ENCODE data around the gene CPEB4. TPM values are rescaled to one million over a fixed set of nuclear protein-coding genes. Genes with fewer than 3 reads are reported as not detected.

Gene CPEB4
- total RNA-seq, 1 experiment from 2014 or later, result 8.7 TPM

- H4K8ac ChIP-seq (replicated peaks; ENCODE audit: insufficient read length, low read depth, low read length), result no peak overlapping the region
- no peak overlapping the region for H2BK15ac ChIP-seq (ENCODE audit: low read depth, low read length)
- no peak overlapping the region for H3K9ac ChIP-seq (ENCODE audit: extremely low read depth, insufficient read length, low read length)
- DNase-seq, result no peak
- H3T11ph ChIP-seq (ENCODE audit: low read length), result no peak overlapping the region
- H3K27ac Mint-ChIP-seq, result peak overlapping the region; percentile 89 to 94 (median 93); a peak in 6 of 7 replicates
- no peak overlapping the region for H3K18ac ChIP-seq (ENCODE audit: insufficient read length, low read depth, low read length)
- H3K4me1 Mint-ChIP-seq, result peaks cover 24 to 33% of the 10 kb centered on the region in 2 experiments
- no peaks in the 10 kb centered on the region for H3K36me3 Mint-ChIP-seq (ENCODE audit: insufficient read depth in 1 of 3, low read depth in 3 of 3)
- H2AK5ac ChIP-seq (ENCODE audit: insufficient read length, low read length), result no peak overlapping the region
- no peaks in the 10 kb centered on the region for H3K9me3 Mint-ChIP-seq
- peak overlapping the region in 1 of 2 experiments; percentile 22; a peak in 3 of 5 replicates for H3K4me3 Mint-ChIP-seq
- no peak for TF ChIP-seq CTCF (conservative IDR thresholded peaks at IDR 0.05)
- no peaks in the 10 kb centered on the region; the same call in 1 of the 2 replicates for H3K79me2 ChIP-seq (ENCODE audit: insufficient read depth, low read length)
- H3K4me2 ChIP-seq (ENCODE audit: insufficient read depth, insufficient read length, low read length), result no peak overlapping the region
- no peak overlapping the region for H4K5ac ChIP-seq (ENCODE audit: insufficient read length, low read depth, low read length)
- no peak overlapping the region for H2AFZ ChIP-seq (ENCODE audit: low read length)
- no peak overlapping the region for H3K56ac ChIP-seq (ENCODE audit: insufficient read length, low read depth, low read length)
- no peak overlapping the region for H3K23ac ChIP-seq (ENCODE audit: insufficient read length, low read depth, low read length)
- H4K91ac ChIP-seq (ENCODE audit: insufficient read length, low read depth, low read length), result no peak overlapping the region
- no peaks in the 10 kb centered on the region for H3K27me3 ChIP-seq (ENCODE audit: insufficient read depth, low read length)
- H2BK120ac ChIP-seq (ENCODE audit: low read depth, low read length, poor library complexity, severe bottlenecking), result no peak overlapping the region
- H3K27ac ChIP-seq (ENCODE audit: insufficient read length, low read depth, low read length), result peak overlapping the region; percentile 55
- no CpG with 5 or more reads among the region's 3 CpGs for WGBS (ENCODE audit: extremely low coverage, insufficient read length, low lambda C conversion rate)
- H3K4me1 ChIP-seq (ENCODE audit: insufficient read depth, low read length), result peaks cover 3% of the 10 kb centered on the region; the same call in 1 of the 2 replicates
- H3K14ac ChIP-seq (ENCODE audit: insufficient read depth, low read length), result no peak overlapping the region
- no peaks in the 10 kb centered on the region for H3K9me3 ChIP-seq (ENCODE audit: control insufficient read depth, low read depth, low read length)
- H3K79me1 ChIP-seq (ENCODE audit: insufficient read depth, low read depth, low read length, poor library complexity, severe bottlenecking), result no peaks in the 10 kb centered on the region
- no peaks in the 10 kb centered on the region for H3K23me2 ChIP-seq (ENCODE audit: insufficient read length, low read depth, low read length, poor library complexity, severe bottlenecking)
- no peak overlapping the region for H2BK5ac ChIP-seq (ENCODE audit: insufficient read length, low read length)
- no peak overlapping the region for H3K4ac ChIP-seq (ENCODE audit: low read depth, low read length)
- H2BK12ac ChIP-seq (ENCODE audit: insufficient read length, low read depth, low read length), result no peak overlapping the region
- H2BK20ac ChIP-seq (ENCODE audit: low read depth, low read length, poor library complexity, severe bottlenecking), result no peak overlapping the region
- H4K20me1 ChIP-seq (ENCODE audit: control insufficient read depth, insufficient read depth, insufficient read length), result no peaks in the 10 kb centered on the region
- no peaks in the 10 kb centered on the region for H3K27me3 Mint-ChIP-seq (ENCODE audit: low read depth)
These were observed 28.1 kb downstream of the CPEB4 start for GRCh38 chr5:173916233-173916632.

All from H9 (cell line).